GM21360 (cell line): ENCODE measurements around the gene ZNF469.

Experiments
- ATAC-seq: cut with Tn5 transposase; IDR thresholded peaks from one replicate; pipeline ENCODE4 v1.9.1; 2021; ENCODE audit warnings: mild to moderate bottlenecking, moderate library complexity; ENCODE audit not compliant: unreplicated experiment

ZNF469 gene

GRCh38 chr16:88376835-88377726 is 5.7 kb upstream of the ZNF469 start:
- ATAC-seq = no peak

- no peak for ATAC-seq
These were observed 4.8 kb upstream of the ZNF469 start for GRCh38 chr16:88377961-88378360.

DNA sequence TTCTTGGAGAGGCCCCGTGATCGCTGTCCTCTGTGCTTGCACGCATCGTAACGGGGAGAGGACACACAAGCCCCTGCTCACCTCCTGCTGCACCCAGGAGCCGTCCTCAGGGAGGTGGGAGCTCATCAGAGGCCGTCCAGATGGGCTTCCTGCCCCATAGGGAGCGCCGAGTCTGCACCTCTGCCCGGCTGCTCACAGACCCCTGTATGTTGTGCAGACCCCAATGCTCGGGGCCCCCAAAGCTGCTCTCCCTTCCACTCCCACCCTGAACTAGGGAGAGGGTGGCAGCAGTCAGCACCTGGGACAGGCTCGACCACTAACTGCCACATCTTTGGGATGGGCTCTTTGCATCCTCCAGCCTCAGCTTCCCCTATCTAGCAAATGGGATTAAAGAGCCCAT is 4.4 kb upstream of the ZNF469 start:
- no peak for ATAC-seq

- no peak for ATAC-seq
These were observed 3.7 kb upstream of the ZNF469 start for GRCh38 chr16:88378836-88379693.

DNA sequence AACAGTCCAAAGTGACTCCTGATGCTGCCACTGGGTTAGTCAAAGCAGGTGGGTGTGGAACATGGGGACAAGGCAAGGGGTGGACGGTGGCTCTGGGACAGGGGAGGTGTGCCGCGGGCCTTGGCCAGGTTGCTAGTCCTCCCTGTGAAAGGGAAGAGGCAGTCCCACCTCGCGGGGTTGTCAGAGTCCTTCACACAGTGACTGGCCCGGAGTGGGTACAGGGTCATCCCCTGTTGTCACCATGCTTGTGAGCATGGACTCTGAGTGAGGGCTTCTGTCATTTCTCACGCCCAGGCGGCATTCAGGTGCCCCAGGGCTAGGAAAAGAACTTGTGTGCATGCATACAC is 3.1 kb upstream of the ZNF469 start:
- ATAC-seq = no peak

DNA sequence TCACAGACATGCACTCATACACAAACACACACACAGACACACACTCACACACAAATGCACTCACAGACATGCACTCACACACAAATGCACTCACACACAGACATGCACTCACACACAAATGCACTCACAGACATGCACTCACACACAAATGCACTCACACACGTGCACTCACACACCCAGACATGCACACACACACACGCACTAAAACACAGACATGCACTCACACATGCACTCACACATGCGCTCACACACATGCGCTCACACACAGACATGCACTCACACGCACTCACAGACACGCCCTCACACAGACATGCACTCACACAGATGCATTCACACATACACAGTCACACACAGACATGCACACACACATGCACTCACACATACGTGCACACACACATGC is 2.7 kb upstream of the ZNF469 start:
- ATAC-seq = no peak

DNA sequence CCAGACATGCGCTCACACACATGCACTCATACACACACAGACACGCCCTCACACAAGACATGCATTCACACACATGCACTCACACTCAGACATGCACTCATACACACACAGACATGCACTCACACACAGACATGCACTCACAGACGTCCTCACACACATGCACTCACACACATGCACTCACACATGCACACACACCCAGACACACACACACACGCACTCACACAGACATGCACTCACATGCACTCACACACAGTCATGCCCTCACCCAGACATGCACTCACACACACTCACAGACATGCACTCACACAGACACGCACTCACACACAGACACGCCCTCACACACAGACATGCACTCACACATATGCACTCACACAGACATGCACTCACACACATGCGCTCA is 2.1 kb upstream of the ZNF469 start:
- no peak for ATAC-seq

- ATAC-seq = no peak
These were observed 823 bp upstream of the ZNF469 start for GRCh38 chr16:88381820-88382451.

DNA sequence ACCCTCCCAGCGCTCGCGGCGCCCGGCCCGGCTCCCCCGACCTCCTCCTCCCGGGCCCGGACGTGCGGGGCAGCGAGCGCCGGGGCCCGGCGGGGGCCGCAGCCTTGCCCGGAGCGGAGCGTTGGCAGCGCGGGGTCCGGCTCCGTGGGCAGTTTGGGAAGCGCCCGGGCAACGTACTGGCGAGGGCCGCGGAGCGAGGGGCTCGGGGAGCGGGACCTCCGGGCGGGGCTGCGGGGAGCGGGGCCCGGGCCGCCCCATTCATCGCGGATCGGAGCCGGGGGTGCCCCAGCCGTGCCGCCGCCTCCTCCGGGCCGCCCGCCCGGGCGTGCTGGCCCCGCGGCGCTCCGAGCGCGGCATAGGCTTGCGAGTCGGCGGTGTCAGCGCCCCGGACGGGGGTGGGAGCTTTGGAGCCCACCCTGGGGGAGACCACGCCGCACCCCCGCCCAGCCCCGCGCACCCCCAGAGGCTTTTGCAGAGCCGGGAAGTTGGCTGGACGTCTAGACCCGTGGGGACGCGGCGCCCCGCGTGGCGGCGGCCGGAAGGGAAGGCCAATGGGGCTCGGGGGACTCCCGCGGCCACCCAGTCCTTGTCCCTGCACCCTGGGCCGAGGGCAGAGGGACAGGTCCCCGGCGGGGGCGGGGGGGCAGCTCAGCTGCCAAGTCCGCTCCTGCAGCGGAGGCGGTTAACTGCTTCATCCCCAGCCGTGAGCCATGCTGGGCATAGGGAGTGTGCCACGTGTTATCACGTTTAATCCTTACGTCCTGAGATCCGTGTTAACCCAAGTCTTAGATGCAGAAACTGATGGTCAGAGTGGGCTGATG is 852 bp downstream of the ZNF469 start:
- no peak for ATAC-seq

GRCh38 chr16:88384222-88385111 is 1.7 kb downstream of the ZNF469 start:
- ATAC-seq = no peak

- ATAC-seq = no peak
These were observed 2.4 kb downstream of the ZNF469 start for GRCh38 chr16:88385112-88385594.

GRCh38 chr16:88385831-88386815 is 3.4 kb downstream of the ZNF469 start:
- ATAC-seq = no peak

- ATAC-seq = no peak
These were observed 4.5 kb downstream of the ZNF469 start for GRCh38 chr16:88387180-88387765.

- ATAC-seq = no peak
These were observed 5.3 kb downstream of the ZNF469 start for GRCh38 chr16:88387941-88388627.

GRCh38 chr16:88389191-88389590 is 6.4 kb downstream of the ZNF469 start:
- no peak for ATAC-seq

DNA sequence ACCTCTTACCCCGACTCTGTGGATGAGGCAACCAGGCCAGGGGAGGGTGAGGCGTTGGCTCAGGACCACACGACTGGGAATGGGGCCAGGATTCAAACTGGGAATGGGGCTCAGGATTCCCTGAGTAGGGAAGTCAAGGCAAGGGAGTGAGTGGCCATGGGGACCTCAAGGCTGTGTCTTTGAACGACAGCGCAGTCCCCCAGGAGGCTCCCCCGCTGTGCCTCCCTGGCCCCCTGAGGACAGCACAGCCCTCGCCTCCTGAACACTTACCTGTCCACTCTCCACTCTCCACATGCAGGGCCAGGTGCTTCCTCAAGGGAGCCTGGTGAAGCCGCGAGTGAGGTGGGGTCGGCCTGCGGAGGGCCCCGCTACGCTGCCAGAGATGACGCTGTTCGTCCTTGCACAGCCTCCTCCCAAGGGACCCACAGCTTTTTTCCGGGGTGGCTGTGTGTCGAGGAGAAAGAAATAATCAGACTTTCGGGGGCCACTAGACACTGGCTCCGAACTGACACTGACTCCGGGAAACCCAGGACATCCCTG is 6.9 kb downstream of the ZNF469 start:
- ATAC-seq = no peak

- ATAC-seq = no peak
These were observed 7.5 kb downstream of the ZNF469 start for GRCh38 chr16:88390265-88390664.
